ENCODE data around the gene OSBPL1A.
A peak's percentile ranks its signal among the peaks of the same experiment; 100 is the strongest.

OSBPL1A gene

DNA sequence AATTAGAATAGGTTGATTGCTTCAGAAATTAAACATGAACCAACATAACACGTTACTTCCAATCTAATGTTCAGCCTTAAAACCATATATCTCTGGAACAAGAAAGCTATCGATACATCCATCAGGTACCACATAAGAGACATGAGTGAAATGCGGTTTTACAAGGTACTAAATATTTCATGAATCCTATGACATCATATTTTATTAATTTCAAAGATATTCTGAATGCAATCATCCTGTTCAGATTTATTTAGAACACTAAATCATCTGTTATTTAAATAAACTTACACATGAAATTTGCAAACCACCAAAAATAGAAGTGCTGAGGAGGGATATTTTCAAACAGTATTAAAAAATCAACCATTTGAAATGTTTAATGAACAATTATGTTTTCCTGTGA is 119.0 kb downstream of the OSBPL1A start:
- DNase-seq: no peak
- H3K9me3 ChIP-seq (ENCODE audit: severe bottlenecking): no peaks in the 10 kb centered on the region
- no peaks in the 10 kb centered on the region for H3K36me3 ChIP-seq
- no peak overlapping the region for H3K27ac ChIP-seq
- no peak overlapping the region for H3K4me3 ChIP-seq (ENCODE audit: low read depth, low read length)
- TF ChIP-seq, protein P1, sequence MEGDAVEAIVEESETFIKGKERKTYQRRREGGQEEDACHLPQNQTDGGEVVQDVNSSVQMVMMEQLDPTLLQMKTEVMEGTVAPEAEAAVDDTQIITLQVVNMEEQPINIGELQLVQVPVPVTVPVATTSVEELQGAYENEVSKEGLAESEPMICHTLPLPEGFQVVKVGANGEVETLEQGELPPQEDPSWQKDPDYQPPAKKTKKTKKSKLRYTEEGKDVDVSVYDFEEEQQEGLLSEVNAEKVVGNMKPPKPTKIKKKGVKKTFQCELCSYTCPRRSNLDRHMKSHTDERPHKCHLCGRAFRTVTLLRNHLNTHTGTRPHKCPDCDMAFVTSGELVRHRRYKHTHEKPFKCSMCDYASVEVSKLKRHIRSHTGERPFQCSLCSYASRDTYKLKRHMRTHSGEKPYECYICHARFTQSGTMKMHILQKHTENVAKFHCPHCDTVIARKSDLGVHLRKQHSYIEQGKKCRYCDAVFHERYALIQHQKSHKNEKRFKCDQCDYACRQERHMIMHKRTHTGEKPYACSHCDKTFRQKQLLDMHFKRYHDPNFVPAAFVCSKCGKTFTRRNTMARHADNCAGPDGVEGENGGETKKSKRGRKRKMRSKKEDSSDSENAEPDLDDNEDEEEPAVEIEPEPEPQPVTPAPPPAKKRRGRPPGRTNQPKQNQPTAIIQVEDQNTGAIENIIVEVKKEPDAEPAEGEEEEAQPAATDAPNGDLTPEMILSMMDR (IDR thresholded peaks at IDR 0.05; ENCODE audit: low read depth, low read length): no peak
- H3K27me3 ChIP-seq (ENCODE audit: insufficient read depth, low read depth, severe bottlenecking): no peaks in the 10 kb centered on the region

DNA sequence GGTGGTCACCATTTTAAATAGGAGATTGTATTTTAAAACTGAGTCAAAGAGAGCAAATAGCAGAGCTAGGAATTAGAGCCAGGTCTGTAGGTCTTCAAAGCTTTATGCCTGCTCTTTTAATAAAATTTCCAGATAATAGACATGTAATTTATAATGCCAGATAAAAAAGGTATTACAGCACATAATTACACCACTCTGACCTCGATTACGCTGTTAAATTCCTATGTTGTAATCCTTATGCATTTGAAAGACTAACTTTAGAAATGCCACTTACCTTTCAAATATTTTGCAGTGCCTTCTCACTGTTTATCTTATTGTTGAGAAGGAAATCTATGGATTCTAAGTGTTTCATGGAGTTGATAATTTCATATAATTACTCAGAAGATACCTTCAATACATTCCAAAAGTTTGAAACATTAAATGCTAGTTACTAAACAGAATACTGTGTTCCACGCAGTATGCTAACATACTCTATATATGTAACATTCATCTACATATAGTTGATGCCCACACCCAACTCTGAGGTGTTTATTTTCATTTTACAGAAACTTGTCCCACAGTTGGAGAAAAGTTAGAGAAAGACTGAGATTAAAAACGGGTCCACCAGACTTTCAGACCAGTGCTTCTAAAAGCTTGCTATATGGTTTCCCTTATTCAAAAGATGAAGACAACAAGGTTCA is 120.0 kb downstream of the OSBPL1A start:
- no peak overlapping the region for H3K27ac ChIP-seq
- peaks cover under 1% of the 10 kb centered on the region for H3K27me3 ChIP-seq (ENCODE audit: insufficient read depth, low read depth, severe bottlenecking)
- no peaks in the 10 kb centered on the region for H3K36me3 ChIP-seq
- DNase-seq: no peak
- no peaks in the 10 kb centered on the region for H3K9me3 ChIP-seq (ENCODE audit: severe bottlenecking)
- TF ChIP-seq, protein P1 (IDR thresholded peaks at IDR 0.05; ENCODE audit: low read depth, low read length): no peak
- no peak overlapping the region for H3K4me3 ChIP-seq (ENCODE audit: low read depth, low read length)

DNA sequence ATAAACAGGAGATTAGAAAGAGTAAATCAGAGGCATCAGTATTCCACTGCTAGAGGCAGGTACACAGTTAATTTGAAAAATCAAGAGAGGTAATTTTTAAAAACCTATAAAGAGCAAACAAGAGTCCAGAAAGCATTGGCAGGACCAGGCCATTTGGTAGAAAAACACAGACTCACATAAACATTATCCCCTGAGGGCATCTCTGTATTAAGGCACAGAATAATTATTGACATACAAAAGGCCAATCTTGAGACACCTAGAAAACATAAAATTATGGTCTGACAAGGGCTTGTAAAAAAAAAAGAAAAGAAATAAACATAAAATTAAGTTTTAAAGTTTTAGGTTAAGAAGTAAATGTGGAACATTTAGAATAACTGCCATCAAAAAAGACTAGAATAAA is 120.6 kb downstream of the OSBPL1A start:
- Histone ChIP-seq H3K27me3 (ENCODE audit: insufficient read depth, low read depth, severe bottlenecking) (peaks cover 5% of the 10 kb centered on the region), H3K36me3 (no peaks in the 10 kb centered on the region), H3K4me3 (ENCODE audit: low read depth, low read length) (no peak overlapping the region), H3K9me3 (ENCODE audit: severe bottlenecking) (no peaks in the 10 kb centered on the region), H3K27ac (no peak overlapping the region)
- TF ChIP-seq, protein P1 (IDR thresholded peaks at IDR 0.05; ENCODE audit: low read depth, low read length): no peak
- DNase-seq: no peak

DNA sequence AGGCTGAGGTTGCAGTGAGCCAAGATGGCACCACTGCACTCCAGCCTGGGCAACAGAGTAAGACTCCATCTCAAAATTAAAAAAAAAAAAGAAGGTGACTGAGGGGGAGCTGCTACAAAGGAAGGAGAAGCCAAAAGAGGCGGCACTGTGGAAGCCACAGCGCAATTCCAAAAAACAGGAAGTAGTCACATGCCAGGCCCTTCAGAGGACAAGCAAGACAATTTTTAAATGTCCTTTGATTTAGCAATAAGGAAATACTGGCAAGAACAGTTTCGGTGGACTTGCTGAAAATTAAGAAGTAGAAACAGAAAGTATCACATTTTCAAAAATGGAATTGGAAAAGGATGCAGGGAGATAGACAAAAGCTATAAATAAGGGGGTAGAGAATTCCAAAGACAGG is 122.8 kb downstream of the OSBPL1A start:
- Histone ChIP-seq H3K4me3 (ENCODE audit: low read depth, low read length) (no peak overlapping the region), H3K27ac (no peak overlapping the region), H3K27me3 (ENCODE audit: insufficient read depth, low read depth, severe bottlenecking) (peaks cover 20% of the 10 kb centered on the region), H3K9me3 (ENCODE audit: severe bottlenecking) (no peaks in the 10 kb centered on the region), H3K36me3 (no peaks in the 10 kb centered on the region)
- TF ChIP-seq, protein P1 (IDR thresholded peaks at IDR 0.05; ENCODE audit: low read depth, low read length): no peak
- DNase-seq: no peak

DNA sequence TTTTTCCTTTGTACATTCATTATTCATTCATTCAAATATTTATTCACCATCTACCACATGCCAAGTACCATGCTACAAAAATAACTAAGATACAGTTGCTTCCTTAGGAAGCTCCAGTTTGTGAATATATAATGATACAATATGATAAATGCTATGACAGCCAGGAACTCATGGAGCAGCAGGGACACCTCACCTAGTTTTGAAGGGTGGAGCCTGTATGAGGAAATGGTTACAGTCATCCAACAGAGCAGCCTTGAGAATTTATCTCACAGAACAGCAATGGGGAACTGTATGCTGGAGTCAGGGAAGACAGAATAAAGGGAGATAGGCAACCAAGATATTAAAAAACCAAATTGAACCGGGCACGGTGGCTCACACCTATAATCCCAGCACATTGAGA is 124.0 kb downstream of the OSBPL1A start:
- no peak for DNase-seq
- TF ChIP-seq, protein P1 (IDR thresholded peaks at IDR 0.05; ENCODE audit: low read depth, low read length): no peak

DNA sequence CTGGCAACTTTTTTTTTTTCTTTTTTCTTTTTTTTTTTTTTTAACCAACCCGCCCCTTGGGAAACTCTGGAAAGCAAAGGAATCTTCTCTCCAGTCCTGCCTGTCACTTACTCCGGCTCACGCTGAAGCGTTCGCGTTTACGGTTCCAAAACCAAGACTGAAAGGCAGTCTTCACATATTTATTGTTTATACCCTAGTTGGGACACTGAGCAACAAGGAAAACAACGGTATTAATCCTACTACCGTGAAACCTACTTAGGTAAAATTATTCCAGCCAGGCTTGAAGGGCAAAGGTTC is 125.4 kb downstream of the OSBPL1A start:
- Histone ChIP-seq H3K27me3 (ENCODE audit: insufficient read depth, low read depth, severe bottlenecking) (peaks cover 20% of the 10 kb centered on the region), H3K9me3 (ENCODE audit: severe bottlenecking) (no peaks in the 10 kb centered on the region), H3K4me3 (ENCODE audit: low read depth, low read length) (peak overlapping the region; percentile 22), H3K27ac (no peak overlapping the region), H3K36me3 (no peaks in the 10 kb centered on the region)
- no peak for DNase-seq
- TF ChIP-seq, protein P1 (IDR thresholded peaks at IDR 0.05; ENCODE audit: low read depth, low read length): no peak

More for the DNA sequence above, 124.0 kb downstream of the OSBPL1A start:
- no peak overlapping the region for H3K27ac ChIP-seq
- H3K9me3 ChIP-seq (ENCODE audit: severe bottlenecking): no peaks in the 10 kb centered on the region
- no peaks in the 10 kb centered on the region for H3K36me3 ChIP-seq
- H3K27me3 ChIP-seq (ENCODE audit: insufficient read depth, low read depth, severe bottlenecking): peaks cover 20% of the 10 kb centered on the region
- H3K4me3 ChIP-seq (ENCODE audit: low read depth, low read length): no peak overlapping the region
